NB4 (cell line): ENCODE data around the gene ADPRS.

ENCODE experiments used
- DNase-seq: peaks from one replicate; pipeline ENCODE4 v3.0.0; 2010; ENCODE audit warnings: low read depth
- H3K4me3 ChIP-seq: one replicate; pipeline ENCODE4 v1.5.1; 2011; ENCODE audit warnings: mild to moderate bottlenecking, low read depth, low read length, moderate library complexity
- CTCF ChIP-seq: IDR thresholded peaks from one replicate; pipeline ENCODE4 v1.5.1; 2012; ENCODE audit warnings: low read depth, low read length
- MYC ChIP-seq: IDR thresholded peaks from 2 replicates; pipeline ENCODE4 v1.6.1; 2011; ENCODE audit warnings: low read depth, low read length
- POLR2A ChIP-seq: IDR thresholded peaks from 2 replicates; pipeline ENCODE4 v1.6.1; 2011; ENCODE audit warnings: mild to moderate bottlenecking; ENCODE audit not compliant: insufficient read length; ENCODE audit errors: extremely low read depth
- TF ChIP-seq, protein P1 (sequence below): IDR thresholded peaks from 2 replicates; pipeline ENCODE4 v1.6.1; 2011; ENCODE audit warnings: low read depth, low read length

The ADPRS gene

GRCh38 chr1:36096500-36097432, 8.1 kb downstream of the ADPRS start:
- TF ChIP-seq, protein P1, sequence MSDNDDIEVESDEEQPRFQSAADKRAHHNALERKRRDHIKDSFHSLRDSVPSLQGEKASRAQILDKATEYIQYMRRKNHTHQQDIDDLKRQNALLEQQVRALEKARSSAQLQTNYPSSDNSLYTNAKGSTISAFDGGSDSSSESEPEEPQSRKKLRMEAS, result no peak
- peak; percentile 2 for TF ChIP-seq CTCF
- DNase-seq, result peak; percentile 60
- H3K4me3 ChIP-seq, result no peak overlapping the region

- H3K4me3 ChIP-seq, result no peak overlapping the region
- TF ChIP-seq MYC, result no peak
- no peak for TF ChIP-seq CTCF
- TF ChIP-seq, protein P1, result no peak
- TF ChIP-seq POLR2A, result no peak
- no peak for DNase-seq
Observed at GRCh38 chr1:36097693-36098585, 9.2 kb downstream of the ADPRS start.

- H3K4me3 ChIP-seq, result no peak overlapping the region
- no peak for TF ChIP-seq MYC
- TF ChIP-seq, protein P1, result no peak
- TF ChIP-seq CTCF, result no peak
- no peak for TF ChIP-seq POLR2A
- no peak for DNase-seq
Observed at GRCh38 chr1:36098650-36099365, 10.1 kb downstream of the ADPRS start.

GRCh38 chr1:36099681-36100341, 11.1 kb downstream of the ADPRS start:
- TF ChIP-seq CTCF (peak; percentile 80), MYC (no peak), POLR2A (no peak)
- TF ChIP-seq, protein P1, result no peak
- DNase-seq, result peak; percentile 72
- H3K4me3 ChIP-seq, result no peak overlapping the region

- no peak for DNase-seq
- TF ChIP-seq POLR2A (no peak), MYC (no peak), CTCF (no peak)
- TF ChIP-seq, protein P1, result no peak
- H3K4me3 ChIP-seq, result no peak overlapping the region
Observed at GRCh38 chr1:36100376-36100775, 11.7 kb downstream of the ADPRS start.
